B cell (primary cell): ENCODE results near the gene WDR64. TPM values are rescaled to one million over a fixed set of nuclear protein-coding genes. Genes with fewer than 3 reads are reported as not detected.

Source experiments
- ATAC-seq: fragments of 200-7000 bp; cut with Tn5 transposase; one replicate; pipeline ENCODE4 v1.10.0; 2021; ENCODE audit warnings: low read depth, mild to moderate bottlenecking, moderate number of reproducible peaks, moderate library complexity
- CTCF ChIA-PET: fragments of 350-600 bp; sonication (Branson Sonifier 250); formaldehyde crosslinking; loops from one replicate; lab custom pipeline; 2021; ENCODE audit warnings: antibody characterized with exemption, inconsistent platforms; lab: Charles Lee
- POLR2A ChIA-PET: fragments of 350-600 bp; sonication (Branson Sonifier 250); formaldehyde crosslinking; loops from one replicate; lab custom pipeline; 2021; ENCODE audit warnings: antibody characterized with exemption; lab: Charles Lee
- DNase-seq: peaks from one replicate; pipeline ENCODE4 v3.0.0; 2013
- H2AFZ ChIP-seq: 2 replicates; pipeline ENCODE4 v1.6.1; 2012; ENCODE audit warnings: mild to moderate bottlenecking, low read depth, low read length; ENCODE audit not compliant: insufficient read depth, poor library complexity, severe bottlenecking
- H3K27ac ChIP-seq, 2 donors: 1 replicate in 1 of 2; 2 replicates in 1 of 2; pipeline ENCODE4 v1.5.1; 2012 to 2013; ENCODE audit warnings: low read length in 2 of 2, mild to moderate bottlenecking in 2 of 2, moderate library complexity in 1 of 2
- H3K27me3 ChIP-seq, 4 experiments: fragments of 200-600 bp in 1 of 4; sonication (generic) in 1 of 4; replicated peaks in 1 of 4; 1 replicate in 2 of 4; 2 replicates in 2 of 4; pipeline versions ENCODE4 v1.6.1 to v1.7.0; 2013 to 2016; ENCODE audit warnings: low read length in 3 of 4, mild to moderate bottlenecking in 2 of 4, mixed read lengths in 1 of 4, moderate library complexity in 1 of 4; ENCODE audit not compliant: insufficient read depth in 4 of 4, control insufficient read depth in 3 of 4; ENCODE audit errors: control extremely low read depth in 1 of 4
- H3K36me3 ChIP-seq, 2 experiments: replicated peaks in 1 of 2; 1 replicate in 1 of 2; 2 replicates in 1 of 2; pipeline versions ENCODE4 v1.6.1 to v1.7.1; 2013; ENCODE audit warnings: low read length in 1 of 2; ENCODE audit not compliant: insufficient read depth in 2 of 2, control insufficient read depth in 1 of 2; ENCODE audit errors: control extremely low read depth in 1 of 2, extremely low read depth in 1 of 2
- H3K4me1 ChIP-seq, 2 donors: fragments of 200-600 bp in 1 of 2; sonication (generic) in 1 of 2; 1 replicate in 1 of 2; 2 replicates in 1 of 2; pipeline versions ENCODE4 v1.5.1 to v1.6.1; 2013 to 2017; ENCODE audit warnings: low read length in 2 of 2; ENCODE audit not compliant: control insufficient read depth in 2 of 2, insufficient read depth in 2 of 2
- H3K4me2 ChIP-seq: replicated peaks from 2 replicates; pipeline ENCODE3; 2012; ENCODE audit warnings: mild to moderate bottlenecking, low read depth, low read length; ENCODE audit not compliant: poor library complexity, severe bottlenecking
- H3K4me3 ChIP-seq, 5 experiments: fragments of 200-600 bp in 1 of 5; sonication (generic) in 1 of 5; 1 replicate in 3 of 5; 2 replicates in 2 of 5; pipeline versions ENCODE4 v1.5.1 to v1.7.0; 2011 to 2016; ENCODE audit warnings: low read length in 4 of 5, mild to moderate bottlenecking in 4 of 5, low read depth in 2 of 5, control low read depth in 1 of 5, moderate library complexity in 1 of 5; ENCODE audit not compliant: insufficient read depth in 1 of 5; ENCODE audit errors: control extremely low read depth in 1 of 5, extremely low read depth in 1 of 5
- H3K79me2 ChIP-seq: fragments of 200-600 bp; sonication (generic); one replicate; pipeline ENCODE4 v1.6.0; 2016; ENCODE audit warnings: low read length; ENCODE audit not compliant: control insufficient read depth, insufficient read depth
- H3K9ac ChIP-seq: fragments of 200-600 bp; sonication (generic); 2 replicates; pipeline ENCODE4 v1.6.1; 2017; ENCODE audit warnings: mild to moderate bottlenecking, low read length, moderate library complexity
- H3K9me3 ChIP-seq, 3 donors: one replicate each; pipeline versions ENCODE4 v1.6.1 to v1.7.1; 2013; ENCODE audit warnings: low read length in 2 of 3; ENCODE audit not compliant: control insufficient read depth in 2 of 3, insufficient read depth in 1 of 3; ENCODE audit errors: control extremely low read depth in 1 of 3
- H4K20me1 ChIP-seq: 2 replicates; pipeline ENCODE4 v1.6.0; 2012; ENCODE audit warnings: mild to moderate bottlenecking, low read length; ENCODE audit not compliant: insufficient read depth, control insufficient read depth, poor library complexity, severe bottlenecking
- H3K27ac Mint-ChIP-seq: one replicate; pipeline ENCODE4 v1.8.0; 2021; ENCODE audit warnings: mixed read lengths
- H3K27me3 Mint-ChIP-seq: one replicate; pipeline ENCODE4 v1.8.0; 2021; ENCODE audit warnings: mixed read lengths
- H3K4me1 Mint-ChIP-seq: one replicate; pipeline ENCODE4 v1.8.0; 2021; ENCODE audit warnings: mixed read lengths
- H3K4me3 Mint-ChIP-seq: one replicate; pipeline ENCODE4 v1.8.0; 2021; ENCODE audit warnings: mixed read lengths
- H3K9me3 Mint-ChIP-seq: one replicate; pipeline ENCODE4 v1.8.0; 2022; ENCODE audit warnings: mixed read lengths; ENCODE audit not compliant: insufficient read depth
- CTCF ChIP-seq: fragments of 200-600 bp; IDR thresholded peaks from one replicate; pipeline ENCODE4 v1.8.0; 2022; ENCODE audit warnings: antibody characterized with exemption, mild to moderate bottlenecking
- EZH2 ChIP-seq: IDR thresholded peaks from 2 replicates; pipeline ENCODE4 v1.6.1; 2012; ENCODE audit warnings: borderline replicate concordance, low read depth, mild to moderate bottlenecking, moderate library complexity, low read length; ENCODE audit not compliant: insufficient read depth, poor library complexity, severe bottlenecking
- WGBS: methylation state at CpG from one replicate; pipeline ENCODE4 v1.1.5; 2013; ENCODE audit warnings: missing lambda C conversion rate; ENCODE audit not compliant: insufficient coverage; 5-methylcytosine and 5-hydroxymethylcytosine counted together
- intact Hi-C: fragments of 100-400 bp; cut with micrococcal nuclease; formaldehyde crosslinking; loops from one replicate; pipeline ENCODE4 v1.10.0; 2022
- polyA plus RNA-seq: library from polyadenylated mRNA; depleted of rRNA; stranded (reverse); fragments of >200 nt; gene quantifications from 2 replicates; pipeline ENCODE4 v1.2.3, GENCODE V29; 2012
- total RNA-seq, 2 donors: library from RNA; stranded (reverse); fragments of 120-200 nt in 1 of 2; gene quantifications; 1 replicate in 1 of 2; 2 replicates in 1 of 2; pipeline versions ENCODE4 v1.2.3 to v1.2.4, GENCODE V29; 2013 to 2022

Gene WDR64
- total and polyA plus RNA-seq, 2 donors (not counting 1 experiment from before 2014, with no cell fraction given), result 0.13 TPM; not detected in 1

- ATAC-seq (no peak), DNase-seq (no peak)
- H3K27me3 Mint-ChIP-seq, result peaks cover 22% of the 10 kb centered on the region
- POLR2A ChIA-PET, result no interaction called here
- CTCF ChIA-PET, result no interaction called here
- no peak overlapping the region for H3K4me3 ChIP-seq
- H3K9ac ChIP-seq, result no peak overlapping the region
- no peaks in the 10 kb centered on the region for H3K4me1 Mint-ChIP-seq
- H2AFZ ChIP-seq, result no peak overlapping the region
- H3K36me3 ChIP-seq, result no peaks in the 10 kb centered on the region
- H3K27ac ChIP-seq, result no peak overlapping the region
- no peak overlapping the region for H3K4me2 ChIP-seq
- H3K79me2 ChIP-seq, result no peaks in the 10 kb centered on the region
- no peaks in the 10 kb centered on the region for H3K9me3 Mint-ChIP-seq
- H3K4me3 Mint-ChIP-seq, result no peak overlapping the region
- H3K9me3 ChIP-seq, result peaks cover 0 to 2% (median 0%) of the 10 kb centered on the region in 3 donors
- TF ChIP-seq CTCF, result no peak
- TF ChIP-seq EZH2, result no peak
- no peaks in the 10 kb centered on the region for H4K20me1 ChIP-seq
- H3K27ac Mint-ChIP-seq, result no peak overlapping the region
- intact Hi-C loops, result no loop called here
- WGBS, result 100% methylated on average over 1 of the region's 2 CpGs
- H3K4me1 ChIP-seq, result no peaks in the 10 kb centered on the region
- peaks cover 0 to 9% (median 3%) of the 10 kb centered on the region in 4 experiments for H3K27me3 ChIP-seq
Observed at GRCh38 chr1:241707442-241707841, 55.4 kb downstream of the WDR64 start.

GRCh38 chr1:241711326-241711725, 59.2 kb downstream of the WDR64 start:
- H3K36me3 ChIP-seq, result no peaks in the 10 kb centered on the region
- no peak for TF ChIP-seq EZH2
- no peak for TF ChIP-seq CTCF
- no peak overlapping the region for H3K27ac ChIP-seq
- H3K79me2 ChIP-seq, result no peaks in the 10 kb centered on the region
- H3K9me3 ChIP-seq, result no peaks in the 10 kb centered on the region
- H2AFZ ChIP-seq, result no peak overlapping the region
- no peaks in the 10 kb centered on the region for H4K20me1 ChIP-seq
- no peaks in the 10 kb centered on the region for H3K9me3 Mint-ChIP-seq
- CTCF ChIA-PET, result no interaction called here
- H3K9ac ChIP-seq, result no peak overlapping the region
- H3K4me3 ChIP-seq, result no peak overlapping the region
- H3K27ac Mint-ChIP-seq, result no peak overlapping the region
- H3K27me3 Mint-ChIP-seq, result peaks cover 22% of the 10 kb centered on the region
- no peak for ATAC-seq
- no peak overlapping the region for H3K4me2 ChIP-seq
- WGBS, result 40% methylated on average over 1 of the region's 6 CpGs
- POLR2A ChIA-PET, result no interaction called here
- H3K27me3 ChIP-seq, result peaks cover 0 to 9% (median 3%) of the 10 kb centered on the region in 4 experiments
- H3K4me3 Mint-ChIP-seq, result no peak overlapping the region
- no peaks in the 10 kb centered on the region for H3K4me1 ChIP-seq
- DNase-seq, result no peak
- intact Hi-C loops, result no loop called here
- H3K4me1 Mint-ChIP-seq, result no peaks in the 10 kb centered on the region
